ENCODE measurements around the gene AGTRAP.

Gene AGTRAP

DNA sequence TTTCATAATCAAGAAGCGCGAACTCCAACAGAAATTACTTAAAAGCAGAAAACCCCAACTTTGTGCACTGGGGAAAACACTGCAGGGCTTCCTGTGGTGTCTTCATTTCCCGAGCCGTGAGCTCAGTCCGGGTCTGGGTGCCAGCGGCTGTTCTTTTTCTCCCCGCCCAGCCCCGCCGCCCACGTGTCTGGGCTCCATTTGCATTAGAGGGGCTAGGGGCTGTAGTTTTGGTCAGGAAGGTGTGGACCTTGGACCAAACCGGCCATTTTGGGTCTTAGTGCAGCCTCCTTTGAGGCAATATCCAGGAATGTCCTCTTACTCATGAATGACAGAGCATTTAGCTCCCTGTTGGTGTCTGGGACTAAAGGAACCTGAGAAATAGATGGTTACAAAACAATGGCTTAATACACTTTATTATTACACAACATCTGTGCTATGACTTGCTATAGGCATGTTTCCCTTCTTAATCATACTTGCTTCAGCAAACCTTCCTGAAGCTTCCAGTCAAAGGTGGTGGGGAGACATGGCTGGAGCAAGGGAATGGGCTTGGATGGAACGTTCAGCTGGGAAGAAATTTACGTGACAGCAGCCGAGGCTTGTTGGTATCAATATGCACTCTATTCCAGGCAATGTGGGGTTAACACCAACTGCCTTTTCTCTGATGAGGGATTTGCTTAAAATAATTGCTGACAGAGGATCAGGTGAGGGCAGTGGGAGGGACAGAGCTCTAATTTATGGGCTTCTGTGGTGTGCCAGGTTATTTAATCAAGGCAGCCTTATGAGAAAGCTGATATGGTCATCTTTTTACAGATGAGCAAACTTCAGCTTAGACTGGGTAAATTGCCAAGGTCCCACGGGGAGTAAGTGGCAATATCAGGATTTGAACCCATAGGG, 1.1 kb downstream of the AGTRAP start:
- DNase-seq = no peak

DNA sequence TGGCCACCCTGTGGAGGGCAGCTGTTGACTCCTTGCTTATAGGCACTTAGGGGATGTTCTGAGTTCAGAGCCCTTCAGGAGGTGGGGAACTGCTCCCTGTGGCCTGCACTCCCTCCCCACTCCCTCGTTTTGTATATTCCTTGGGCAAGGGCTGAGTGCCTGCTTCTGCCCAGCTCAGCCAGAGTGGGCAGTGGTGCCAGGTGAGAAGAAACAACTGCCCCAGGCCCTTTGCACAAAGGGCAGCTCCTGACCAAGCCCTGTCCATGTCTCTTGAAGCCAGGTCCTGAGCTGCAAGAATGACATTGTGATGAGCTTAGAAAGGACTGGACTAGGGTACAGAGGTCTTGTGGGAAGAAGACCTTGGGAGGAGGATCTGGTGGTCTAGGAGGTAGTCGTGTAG, 2.2 kb downstream of the AGTRAP start:
- no peak for DNase-seq

DNA sequence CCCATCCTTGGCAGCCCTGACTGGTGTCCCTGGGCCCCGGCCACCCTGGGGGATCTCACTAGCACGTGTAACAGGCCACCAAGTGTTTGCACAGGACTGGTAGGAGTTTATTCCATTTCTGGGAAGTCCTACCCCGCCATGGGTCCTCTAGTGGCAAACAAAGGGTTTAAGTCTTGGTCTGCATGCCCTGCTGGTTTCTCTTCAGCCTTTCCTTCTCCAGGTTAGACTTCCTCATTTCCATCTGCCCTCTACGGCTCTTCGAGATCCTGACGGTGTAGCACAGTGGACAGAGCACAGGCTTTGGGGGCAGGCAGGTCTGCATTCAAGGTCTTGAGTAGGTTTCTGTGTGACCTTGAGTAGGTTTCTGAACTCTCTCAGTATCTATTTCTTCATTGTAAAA, 2.8 kb downstream of the AGTRAP start:
- no peak for DNase-seq

DNA sequence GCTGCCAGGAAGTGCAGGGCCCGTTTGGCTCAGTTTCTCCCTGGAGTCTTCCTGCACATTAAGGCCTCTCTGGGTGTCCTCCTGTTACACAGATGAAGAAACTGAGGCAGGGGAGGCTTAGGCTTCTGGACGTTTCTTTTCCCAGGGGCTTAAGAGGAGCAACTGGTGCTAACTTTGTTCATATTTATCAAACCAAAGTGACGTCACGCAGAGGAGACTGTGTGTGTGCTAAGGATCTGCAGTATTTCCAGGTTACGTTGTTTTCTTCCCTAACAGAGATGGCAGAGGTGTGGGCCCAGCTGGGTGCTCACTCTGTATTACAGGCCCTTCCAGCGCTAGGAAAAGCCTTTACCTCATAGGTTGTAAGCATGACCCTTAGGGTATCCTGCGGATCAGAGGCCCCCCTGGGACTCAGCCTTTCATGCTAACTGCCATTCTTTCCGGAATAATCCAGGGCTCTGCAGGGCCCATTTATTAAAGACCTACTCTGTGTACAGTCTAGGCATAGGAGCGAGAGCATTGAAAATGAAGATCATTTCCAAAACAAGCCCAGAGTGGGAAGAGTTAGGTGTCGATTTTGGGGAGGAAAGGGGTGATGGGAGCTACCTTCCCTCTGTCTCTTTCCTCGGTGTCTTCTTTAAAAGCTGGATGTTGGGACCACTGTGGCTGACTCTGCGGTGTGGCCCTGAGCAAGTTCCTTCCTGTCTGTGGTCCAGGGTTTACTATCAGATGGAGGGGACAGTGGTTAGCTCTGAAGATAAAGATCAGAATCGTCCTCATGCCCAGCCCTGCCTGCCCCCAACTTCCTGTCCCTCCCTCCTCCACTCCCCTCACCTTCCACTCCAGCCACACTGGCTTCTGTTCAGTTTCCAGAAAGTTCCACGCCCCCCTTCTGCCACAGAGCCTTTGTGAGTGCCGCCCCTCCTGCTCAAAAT, 4.6 kb downstream of the AGTRAP start:
- DNase-seq = no peak

DNA sequence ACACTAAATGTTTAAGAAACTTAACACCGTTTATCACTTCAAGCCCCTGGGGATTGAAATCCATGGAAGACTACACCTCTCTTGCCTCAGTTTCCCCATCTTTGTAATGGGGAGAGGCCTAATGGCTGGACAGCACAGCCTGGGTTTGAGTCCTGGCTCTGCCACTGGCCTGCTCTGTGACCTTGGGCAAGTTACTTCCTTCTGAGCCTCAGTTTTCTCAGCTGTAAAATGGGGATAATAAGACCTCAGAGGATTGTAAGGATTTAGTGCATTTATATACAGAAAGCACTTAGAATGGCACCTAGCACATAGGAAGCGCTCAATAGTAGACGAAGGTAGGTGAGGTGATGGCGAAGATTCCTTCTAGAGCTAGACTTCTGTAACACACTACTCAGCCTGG, 5.5 kb downstream of the AGTRAP start:
- no peak for DNase-seq

DNA sequence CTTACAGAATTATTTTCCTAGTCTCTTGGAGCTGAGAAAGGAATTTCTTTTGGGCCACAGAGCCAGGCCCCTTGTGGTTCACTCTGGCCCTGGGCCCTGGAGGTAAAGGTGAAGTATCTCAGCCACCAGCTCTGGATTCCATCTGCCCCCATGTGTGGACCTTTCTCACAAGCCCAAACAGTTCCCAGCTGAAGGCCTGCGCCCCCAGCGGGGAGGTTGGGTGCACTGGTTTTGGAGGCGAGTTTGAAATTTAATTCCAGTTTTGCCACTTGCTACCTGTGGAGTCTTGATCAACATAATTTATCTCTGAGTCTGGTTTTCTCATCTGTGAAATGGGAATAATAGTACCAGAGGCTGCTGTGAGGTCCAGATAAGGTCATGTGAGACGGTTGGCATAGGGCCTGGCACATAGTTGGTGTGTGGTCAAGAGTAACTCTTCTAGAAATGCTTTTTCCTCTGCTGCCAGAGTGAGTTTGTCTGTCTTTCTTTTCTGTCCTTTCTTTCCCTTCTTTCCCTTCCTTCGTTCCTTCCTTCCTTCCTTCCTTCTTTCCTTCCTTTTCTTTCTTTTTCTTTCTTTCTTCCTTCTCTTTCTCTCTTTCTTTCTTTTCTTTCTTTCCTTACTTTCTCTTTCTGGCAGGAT, 6.1 kb downstream of the AGTRAP start:
- no peak for DNase-seq

DNA sequence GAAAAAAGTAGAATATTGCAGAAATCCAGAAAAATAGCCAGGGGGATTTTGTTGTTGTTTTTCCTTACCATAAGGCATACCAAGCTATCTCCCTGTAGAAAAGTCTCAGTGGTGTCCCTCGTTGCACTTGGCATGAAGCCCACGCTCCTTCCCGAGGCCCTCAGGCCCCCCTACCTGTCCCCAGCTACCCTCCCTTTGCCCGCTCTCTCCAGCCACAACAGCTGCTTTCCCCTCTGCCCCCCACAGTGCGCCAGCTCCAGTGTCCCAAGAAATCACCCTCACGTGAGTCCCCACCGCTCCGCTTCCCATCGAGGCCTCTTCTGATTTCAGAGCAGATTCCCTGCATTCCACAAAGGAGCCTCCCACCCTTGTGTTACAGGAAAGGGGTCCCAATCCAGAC, 8.4 kb downstream of the AGTRAP start:
- no peak for DNase-seq

DNA sequence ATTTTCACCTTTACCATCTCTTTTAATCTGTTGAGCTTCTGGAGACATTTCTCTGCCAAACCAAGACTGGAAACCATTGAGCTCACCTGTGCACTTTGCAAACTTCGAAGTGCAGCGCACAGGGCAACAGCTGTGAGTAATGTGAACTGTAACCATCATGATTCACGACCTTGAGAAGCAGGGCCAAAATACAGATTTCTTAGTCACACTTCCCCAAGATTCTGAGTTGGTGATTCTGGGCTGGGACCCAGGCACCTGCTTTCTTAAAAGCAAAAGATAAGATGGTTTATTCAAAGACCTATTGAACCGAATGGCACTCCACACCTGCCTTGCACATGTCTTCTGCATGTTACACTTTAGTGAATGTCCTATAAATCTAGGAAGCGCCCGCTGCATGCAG, 10.2 kb downstream of the AGTRAP start:
- DNase-seq = no peak

DNA sequence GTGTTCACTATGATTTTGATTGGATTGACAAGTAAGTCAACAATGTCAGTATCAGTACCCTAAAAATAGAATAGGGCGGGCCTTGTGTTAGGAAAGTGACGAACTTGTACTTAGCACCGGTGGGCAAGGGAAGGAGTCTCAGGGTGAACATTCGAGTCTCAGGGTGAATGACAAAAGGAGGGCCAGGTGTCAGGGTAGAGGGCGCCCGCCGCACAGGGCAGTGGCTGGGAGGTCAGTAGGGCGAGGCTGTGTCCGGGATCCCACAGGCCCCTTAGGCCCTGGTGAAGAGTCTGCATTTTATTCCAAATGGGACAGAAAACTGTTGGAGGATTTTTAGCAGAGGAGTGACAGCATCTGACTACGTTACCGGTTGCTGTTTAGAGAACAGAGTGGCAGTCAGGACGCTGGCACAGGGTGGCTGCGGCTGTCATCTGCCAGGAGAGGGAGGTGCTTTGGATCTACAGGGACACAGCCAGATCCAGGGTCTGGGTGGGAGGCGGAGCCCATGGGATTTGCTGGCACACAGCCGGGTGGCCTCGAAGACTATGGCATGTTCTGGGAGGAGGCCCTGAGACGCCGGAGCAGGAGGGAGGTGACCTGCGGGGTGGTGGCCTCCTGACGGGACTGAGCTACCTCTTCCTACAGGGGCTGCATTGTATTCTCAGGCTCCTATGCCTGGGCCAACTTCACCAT, 11.0 kb downstream of the AGTRAP start:
- peak; percentile 37 for DNase-seq

DNA sequence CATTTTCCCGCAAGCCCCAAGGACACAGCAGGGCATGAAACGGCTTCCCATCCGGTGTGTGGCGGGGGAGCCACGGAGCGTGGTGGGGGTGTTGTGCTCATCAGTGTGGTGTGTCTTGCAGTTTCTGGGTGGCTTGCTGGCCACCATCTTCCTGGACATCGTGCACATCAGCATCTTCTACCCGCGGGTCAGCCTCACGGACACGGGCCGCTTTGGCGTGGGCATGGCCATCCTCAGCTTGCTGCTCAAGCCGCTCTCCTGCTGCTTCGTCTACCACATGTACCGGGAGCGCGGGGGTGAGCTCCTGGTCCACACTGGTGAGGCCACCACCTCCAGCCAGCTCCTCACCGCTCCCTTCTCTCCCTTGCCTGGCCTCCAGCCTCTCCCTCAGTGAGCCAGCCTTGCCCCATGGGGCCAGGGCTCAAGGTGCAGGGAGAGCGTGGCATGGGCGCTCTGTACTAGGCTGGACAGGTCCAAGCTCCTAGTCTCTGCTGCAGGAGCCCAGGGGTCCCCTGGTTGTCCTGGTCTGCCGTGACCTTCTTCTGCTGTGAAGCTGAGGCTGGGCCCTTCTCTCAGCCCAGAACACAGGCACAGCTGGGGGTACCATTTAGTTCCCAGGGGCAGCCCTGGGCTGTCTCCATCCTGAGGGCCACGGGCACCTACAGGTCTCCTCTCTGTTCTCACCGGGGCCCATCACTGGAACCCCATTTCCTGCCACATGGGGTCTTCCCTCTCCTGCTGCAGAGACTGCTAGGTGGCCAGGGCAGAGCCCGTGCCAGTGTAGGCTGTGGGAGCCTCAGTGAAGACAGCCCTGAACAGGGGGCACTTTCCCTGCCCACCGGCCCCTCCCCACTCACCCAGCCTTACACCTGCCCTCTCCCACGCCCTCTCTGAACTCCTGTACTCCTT, 12.6 kb downstream of the AGTRAP start:
- no peak for DNase-seq

DNA sequence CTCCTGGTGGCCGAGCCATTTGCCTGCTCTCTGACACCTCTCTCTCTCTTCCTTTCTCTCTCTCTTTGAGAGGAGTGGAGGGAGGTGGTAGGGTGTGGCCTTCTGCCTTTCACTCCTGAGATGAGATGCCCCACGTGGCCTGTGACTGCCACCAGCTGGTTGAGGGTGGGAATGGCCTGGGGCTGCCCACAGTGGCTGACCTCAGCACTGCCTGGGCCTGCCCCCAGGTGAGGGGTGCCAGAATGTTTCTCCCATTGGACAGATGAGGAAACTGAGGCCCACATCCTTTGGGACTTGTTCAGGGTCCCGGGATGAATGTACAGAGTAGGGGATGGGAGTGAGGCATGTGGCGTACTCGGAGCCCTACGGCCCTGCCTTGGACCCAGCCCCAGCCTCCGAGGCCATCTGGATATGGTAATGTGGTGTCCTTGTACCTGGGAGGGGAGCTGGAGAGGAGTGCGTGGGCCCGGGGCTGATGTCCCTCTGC, 13.3 kb downstream of the AGTRAP start:
- no peak for DNase-seq

DNA sequence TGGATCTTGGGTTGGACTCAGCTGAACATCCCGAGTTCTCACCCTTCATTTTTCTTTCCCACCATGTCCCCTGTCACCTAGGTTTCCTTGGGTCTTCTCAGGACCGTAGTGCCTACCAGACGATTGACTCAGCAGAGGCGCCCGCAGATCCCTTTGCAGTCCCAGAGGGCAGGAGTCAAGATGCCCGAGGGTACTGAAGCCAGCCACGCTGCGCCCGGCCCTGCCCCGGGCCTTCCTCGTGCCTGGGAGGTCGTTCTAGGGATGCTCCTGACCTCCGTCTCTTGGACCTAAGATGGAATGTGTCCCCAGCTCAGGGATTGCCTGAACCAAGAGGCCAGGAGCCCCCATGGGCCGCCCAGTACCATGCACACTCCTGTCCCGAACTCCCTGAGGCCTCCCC, 14.1 kb downstream of the AGTRAP start:
- DNase-seq = no peak

DNA sequence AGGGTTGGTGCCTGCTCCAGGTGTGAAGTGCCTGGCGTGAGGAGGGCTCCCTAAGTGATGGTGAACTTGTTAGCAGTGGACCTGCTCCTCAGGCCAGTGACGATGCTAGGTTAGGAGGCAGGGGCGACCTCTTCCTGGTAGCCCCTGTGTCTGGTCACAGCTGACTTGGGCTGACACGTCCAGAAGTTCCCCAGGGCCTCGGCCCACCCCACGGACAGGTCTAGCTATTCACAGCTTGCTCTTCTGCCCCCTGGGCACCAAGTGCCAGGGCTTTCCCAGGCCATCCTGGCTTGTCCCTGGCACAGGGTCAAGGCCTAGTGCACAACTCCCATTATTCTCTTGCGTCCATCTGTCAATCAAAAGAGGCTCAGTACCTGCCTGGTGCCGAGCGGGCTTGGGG, 15.2 kb downstream of the AGTRAP start:
- DNase-seq = no peak

DNA sequence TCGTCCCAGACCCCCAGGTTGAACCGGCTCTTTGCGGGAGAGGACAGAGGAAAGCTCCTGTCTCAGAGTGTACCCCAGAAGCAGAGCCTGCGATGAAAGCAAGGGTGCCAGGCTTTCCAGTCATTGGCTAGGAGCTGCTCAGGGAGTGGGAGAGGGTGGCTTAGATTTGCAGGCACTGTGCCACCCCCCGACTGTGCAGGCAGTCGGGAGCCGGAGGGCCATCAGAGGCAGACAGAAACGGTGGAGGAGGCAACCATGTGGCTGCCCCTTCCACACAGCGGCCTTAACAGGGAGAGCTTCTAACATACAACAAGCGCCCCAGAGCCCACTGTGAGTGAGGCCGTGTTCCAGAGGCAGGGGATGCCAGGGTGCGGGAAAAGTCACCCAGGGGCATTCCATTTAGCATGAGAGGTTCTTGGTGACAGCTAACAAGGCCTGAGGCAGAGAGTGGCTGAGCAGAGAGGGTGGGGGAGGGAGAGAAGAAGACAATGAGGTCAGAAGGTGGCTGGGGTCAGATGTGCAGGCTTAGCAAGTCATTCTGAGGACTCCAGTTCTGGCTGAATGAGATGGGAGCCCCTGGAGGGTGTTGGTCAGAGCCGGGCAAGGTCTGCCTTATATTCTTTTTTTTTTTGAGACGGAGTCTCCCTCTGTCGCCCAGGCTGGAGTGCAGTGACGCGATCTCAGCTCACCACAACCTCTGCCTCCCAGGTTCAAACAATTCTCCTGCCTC, 16.6 kb downstream of the AGTRAP start:
- DNase-seq = no peak

DNA sequence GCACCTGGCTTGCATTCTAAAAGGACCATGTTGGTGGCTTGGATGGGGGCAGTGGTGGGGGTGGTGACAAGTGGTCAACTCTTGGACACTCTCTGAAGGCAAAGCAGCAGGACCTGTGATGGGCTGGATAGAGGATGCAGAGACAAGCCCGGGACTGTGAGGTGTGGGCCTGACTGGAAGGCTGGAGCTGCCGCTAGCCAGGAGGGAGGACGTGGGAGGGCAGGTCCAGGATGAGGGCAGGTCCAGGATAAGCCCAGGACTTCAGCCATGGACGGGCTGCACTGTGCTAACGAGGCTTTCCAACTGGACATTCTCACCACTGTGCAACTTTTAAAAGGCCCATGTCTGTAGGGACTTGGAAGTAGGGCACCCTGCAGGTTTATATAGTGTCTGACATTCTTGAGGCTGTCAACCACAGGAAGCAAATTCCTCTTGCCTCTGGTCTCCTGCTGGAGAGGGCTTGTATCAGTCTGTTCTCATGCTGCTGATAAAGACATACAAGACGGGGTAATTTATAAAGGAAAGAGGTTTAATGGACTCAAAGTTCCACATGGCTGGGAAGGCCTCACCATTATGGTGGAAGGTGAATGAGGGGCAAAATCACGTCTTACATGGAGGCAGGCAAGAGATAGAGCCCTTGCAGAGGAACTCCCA, 17.7 kb downstream of the AGTRAP start:
- no peak for DNase-seq

DNA sequence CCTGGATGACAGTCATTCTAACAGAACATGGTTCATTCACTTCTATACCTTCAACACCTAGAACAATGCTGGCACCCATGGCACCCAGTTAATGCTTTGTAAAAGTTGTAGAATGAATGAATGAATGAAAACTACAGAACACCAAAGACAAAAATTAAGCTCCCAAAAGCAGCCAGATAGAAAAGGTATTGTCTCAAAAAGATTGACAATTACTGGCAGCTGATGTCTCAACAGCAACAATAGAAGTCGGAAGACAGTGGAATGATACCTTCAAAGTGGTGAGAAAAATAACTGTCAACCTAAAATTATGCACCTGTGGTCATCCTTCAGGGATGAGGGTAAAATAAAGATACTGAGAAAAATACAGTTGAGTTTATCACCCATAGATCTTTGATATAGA, 21.1 kb downstream of the AGTRAP start:
- no peak for DNase-seq

DNA sequence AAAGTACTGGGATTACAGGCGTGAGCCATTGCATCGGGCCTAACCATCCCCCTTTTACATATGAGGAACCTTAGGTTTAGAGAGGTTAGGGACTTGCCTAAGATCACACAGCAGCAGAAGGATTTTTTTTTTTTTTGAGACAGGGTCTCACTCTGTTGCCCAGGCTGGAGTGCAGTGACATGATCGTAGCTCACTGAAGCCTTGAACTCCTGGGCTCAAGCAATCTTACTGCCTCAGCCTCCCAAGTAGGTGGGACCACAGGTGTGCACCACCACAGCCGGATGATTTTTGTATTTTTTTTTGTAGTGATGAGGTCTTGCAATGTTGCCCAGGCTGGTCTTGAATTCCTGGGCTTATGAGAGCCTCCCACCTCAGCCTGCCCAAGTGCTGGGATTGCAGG, 23.9 kb downstream of the AGTRAP start:
- DNase-seq = no peak

DNA sequence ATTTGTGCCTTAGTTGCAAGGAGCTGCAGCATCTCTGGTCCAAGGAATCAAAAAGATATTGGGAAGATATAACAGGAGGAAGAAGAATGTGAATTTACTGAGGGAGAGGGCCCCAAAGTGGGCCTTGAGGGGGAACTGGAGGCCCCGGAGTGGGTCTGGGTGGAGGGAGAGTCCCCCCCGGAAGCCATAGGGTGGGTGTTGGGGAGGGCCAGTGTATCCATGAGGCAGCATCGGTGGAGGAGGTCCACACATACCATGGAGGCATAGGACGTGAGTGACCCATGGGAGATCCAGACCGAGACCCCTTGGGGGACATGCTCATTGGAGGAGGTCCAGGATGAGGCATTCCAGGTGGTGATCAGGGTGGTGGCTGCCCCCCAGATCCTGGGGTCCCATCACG, 25.3 kb downstream of the AGTRAP start:
- no peak for DNase-seq

DNA sequence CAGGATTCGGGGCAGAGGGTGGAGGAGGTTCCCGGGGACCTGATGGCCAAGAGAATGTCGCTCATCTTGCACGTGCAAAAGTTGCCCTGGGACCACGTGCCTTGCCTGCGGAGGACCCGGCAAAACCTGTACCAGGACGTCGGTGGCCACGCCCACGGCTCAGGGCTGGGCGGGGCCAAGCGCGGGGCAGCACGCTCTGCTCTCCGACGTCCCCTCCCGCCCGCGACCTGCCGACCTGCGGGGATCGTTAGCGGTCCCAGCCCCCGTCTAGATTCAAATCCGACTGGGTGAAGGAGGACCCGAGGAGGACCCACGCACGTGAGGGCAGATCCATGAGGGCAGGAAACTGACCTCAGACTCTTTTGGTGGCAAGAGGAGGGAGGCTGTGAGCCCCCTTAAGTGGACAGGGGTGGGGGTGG, 26.1 kb downstream of the AGTRAP start, which contains the start of gene C1orf167:
Gene C1orf167 (plus strand): TSS at position 206 of the 419 bp plus-strand sequence. CDS start 2,208 bp downstream, outside the sequence.
- no peak for DNase-seq

DNA sequence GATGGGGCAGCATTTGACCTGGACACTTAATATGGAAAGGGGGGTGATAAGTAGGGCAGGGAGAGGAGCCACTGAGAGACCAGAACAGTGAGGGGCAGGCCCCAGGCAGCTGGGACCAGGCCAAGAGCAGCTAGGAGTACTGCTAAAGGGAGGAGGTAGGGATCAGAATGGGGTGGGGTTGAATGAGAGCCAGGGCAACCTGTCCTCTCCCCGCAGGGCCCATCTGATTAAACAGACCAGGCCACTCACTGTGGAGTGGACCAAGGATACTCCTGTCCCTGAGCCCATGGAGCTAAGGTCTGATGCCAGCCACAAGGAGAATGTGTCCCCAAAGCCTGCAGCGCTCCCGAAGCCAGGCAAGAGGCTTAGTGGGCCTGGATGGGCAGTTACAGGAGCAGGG, 28.2 kb downstream of the AGTRAP start:
- DNase-seq = no peak

Data from NCI-H1694 treated with DMSO at 0.1 percent for 48 hours (cell line).